Breast epithelium (tissue), 4 donors: ENCODE data around the gene ANKRD16. TPM values are rescaled to one million over a fixed set of nuclear protein-coding genes. Genes with fewer than 3 reads are reported as not detected.

ENCODE experiments used
- DNase-seq, 2 donors: peaks; one replicate each; pipeline ENCODE4 v3.0.0-alpha.2; 2019; ENCODE audit warnings: low spot score in 2 of 2
- H3K27ac ChIP-seq, 2 donors: fragments of 200-600 bp; sonication (generic) in 1 of 2; one replicate each; pipeline ENCODE4 v1.5.1; 2016 to 2019; ENCODE audit warnings: mild to moderate bottlenecking in 1 of 2
- H3K27me3 ChIP-seq, 2 donors: fragments of 200-600 bp; sonication (generic) in 1 of 2; one replicate each; pipeline versions ENCODE4 v1.5.1 to v1.6.0; 2017 to 2019; ENCODE audit warnings: control low read depth in 1 of 2, mild to moderate bottlenecking in 1 of 2
- H3K36me3 ChIP-seq: fragments of 200-600 bp; one replicate; pipeline ENCODE4 v1.5.1; 2019
- H3K4me1 ChIP-seq, 2 donors: fragments of 200-600 bp; sonication (generic); one replicate each; pipeline ENCODE4 v1.5.1; 2016 to 2019; ENCODE audit warnings: control low read depth in 1 of 2
- H3K4me3 ChIP-seq, 3 donors: fragments of 200-600 bp; sonication (generic); 1 replicate in 2 of 3; 2 replicates in 1 of 3; pipeline ENCODE4 v1.5.1; 2016 to 2019; ENCODE audit warnings: mild to moderate bottlenecking in 3 of 3, moderate library complexity in 2 of 3
- H3K9me3 ChIP-seq, 2 donors: fragments of 200-600 bp; sonication (generic) in 1 of 2; one replicate each; pipeline ENCODE4 v1.5.1; 2016 to 2019; ENCODE audit warnings: control low read depth in 1 of 2
- CTCF ChIP-seq, 3 donors: fragments of 450-650 bp; IDR thresholded peaks; one replicate each; pipeline ENCODE4 v1.5.1; 2016 to 2017; ENCODE audit warnings: antibody characterized with exemption in 3 of 3, mild to moderate bottlenecking in 3 of 3, moderate library complexity in 3 of 3
- POLR2A ChIP-seq: fragments of 450-650 bp; IDR thresholded peaks from one replicate; pipeline ENCODE4 v1.6.1; 2016; ENCODE audit warnings: antibody characterized with exemption, mild to moderate bottlenecking, moderate library complexity
- POLR2AphosphoS5 ChIP-seq, 3 donors: sonication (generic); formaldehyde crosslinking; IDR thresholded peaks; one replicate each; pipeline ENCODE4 v1.6.1; 2017; ENCODE audit warnings: antibody characterized with exemption in 3 of 3
- intact Hi-C: fragments of 100-400 bp; cut with DNase I; formaldehyde crosslinking; loops from one replicate; pipeline ENCODE4 v1.15.1; 2023; ENCODE audit warnings: low total_unique reads
- total RNA-seq, 3 donors: library from RNA; depleted of rRNA; stranded (reverse); fragments of >200 nt; gene quantifications; one replicate each; pipeline ENCODE4 v1.1.0, GENCODE V29; 2016

Gene ANKRD16
- total RNA-seq, 3 donors from 2014 or later: 5.9 to 13.1 (median 8.8) TPM

DNA sequence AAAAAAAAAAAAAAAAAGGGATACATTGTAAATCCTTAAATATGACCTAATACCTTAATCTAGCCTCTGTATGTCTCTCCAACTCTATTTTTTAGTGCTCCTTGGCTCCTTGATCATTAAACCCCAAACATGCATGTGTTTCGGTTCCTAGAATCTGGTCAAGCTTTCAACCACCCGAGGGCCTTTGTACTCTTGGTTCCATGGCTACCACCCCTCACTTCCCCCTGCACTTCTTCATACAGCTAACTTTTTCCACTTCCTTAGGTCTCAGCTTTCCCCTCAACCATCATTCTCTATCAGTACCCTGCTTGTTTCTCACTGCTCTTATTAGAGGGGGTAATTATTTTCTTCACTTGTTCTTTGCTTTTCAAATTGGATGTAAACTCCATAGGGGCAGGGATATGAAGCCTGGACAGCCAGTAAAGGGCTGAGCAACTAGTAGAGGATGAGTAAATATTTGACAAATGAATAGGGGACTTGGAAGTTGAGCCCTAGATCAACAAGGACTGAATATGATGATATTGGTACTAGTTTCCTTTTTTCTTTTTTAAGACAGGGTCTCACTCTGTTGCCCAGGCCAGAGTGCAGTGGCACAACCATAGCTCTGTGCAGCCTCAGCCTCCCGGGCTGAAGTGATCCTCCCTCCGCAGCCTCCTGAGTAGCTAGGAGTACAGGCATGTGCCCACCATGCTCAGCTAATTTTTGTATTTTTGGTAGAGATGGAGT is 72.2 kb downstream of the ANKRD16 start:
- Histone ChIP-seq H3K36me3 (no peaks in the 10 kb centered on the region), H3K27ac (no peak overlapping the region), H3K27me3 (no peaks in the 10 kb centered on the region), H3K9me3 (no peaks in the 10 kb centered on the region), H3K4me3 (no peak overlapping the region), H3K4me1 (no peaks in the 10 kb centered on the region)
- TF ChIP-seq POLR2A: no peak
- no peak for TF ChIP-seq CTCF (IDR thresholded peaks at IDR 0.05)
- no peak for TF ChIP-seq POLR2AphosphoS5 (IDR thresholded peaks at IDR 0.05)
- intact Hi-C loops: no loop called here
- no peak for DNase-seq

GRCh38 chr10:5816170-5816569 is 73.5 kb downstream of the ANKRD16 start:
- H3K4me3 ChIP-seq: no peak overlapping the region
- no peaks in the 10 kb centered on the region for H3K4me1 ChIP-seq
- no peak overlapping the region for H3K27ac ChIP-seq
- intact Hi-C loops: no loop called here
- H3K27me3 ChIP-seq: no peaks in the 10 kb centered on the region
- no peaks in the 10 kb centered on the region for H3K36me3 ChIP-seq
- H3K9me3 ChIP-seq: no peaks in the 10 kb centered on the region
- no peak for DNase-seq
- no peak for TF ChIP-seq POLR2AphosphoS5 (IDR thresholded peaks at IDR 0.05)
- no peak for TF ChIP-seq POLR2A
- no peak for TF ChIP-seq CTCF (IDR thresholded peaks at IDR 0.05)

DNA sequence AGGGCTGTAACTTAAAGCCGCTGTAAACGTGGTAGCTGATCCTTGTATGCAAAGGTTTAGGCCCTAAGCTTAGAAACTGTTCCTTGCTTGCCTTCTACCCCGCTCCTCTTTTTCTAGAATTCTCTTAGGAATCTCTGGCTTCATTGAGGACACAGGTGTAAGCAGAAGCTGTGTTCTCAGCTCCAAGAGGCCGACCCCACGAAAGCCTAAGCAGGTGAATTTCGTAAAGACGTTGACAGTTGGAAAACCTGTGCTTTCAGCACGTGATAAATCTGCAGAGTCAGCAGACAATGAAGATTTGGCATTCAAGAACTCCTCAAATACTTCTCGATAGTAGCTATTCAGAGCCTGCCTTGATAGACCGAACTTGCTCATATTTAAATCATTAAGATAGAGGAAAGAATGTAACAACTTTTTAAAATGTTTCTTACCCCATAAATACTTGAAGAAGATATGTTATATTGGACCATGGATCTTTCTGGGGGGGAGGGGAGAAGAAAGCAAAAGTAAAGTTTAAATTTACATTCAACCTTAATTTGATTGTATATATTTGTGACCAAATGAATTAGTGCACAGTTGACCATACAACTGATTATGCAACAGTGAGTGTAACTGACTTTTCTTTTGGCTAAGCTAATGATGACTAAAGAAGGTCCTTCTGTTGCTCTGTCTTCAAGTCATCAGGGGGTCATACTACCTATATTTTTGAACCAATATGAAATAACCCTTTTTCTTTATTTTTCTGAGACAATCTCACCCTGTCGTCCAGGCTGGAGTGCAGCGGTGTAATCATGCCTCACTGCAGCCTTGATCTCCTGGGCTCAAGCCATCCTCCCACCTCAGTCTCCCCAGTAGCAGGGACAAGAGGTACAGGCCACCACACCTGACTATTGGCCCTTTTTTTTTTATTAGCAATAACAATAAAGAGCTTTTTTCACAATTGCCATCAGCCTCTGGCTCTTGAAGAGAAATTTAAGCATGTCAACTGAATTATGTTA is 75.3 kb downstream of the ANKRD16 start:
- Histone ChIP-seq H3K4me3 (peak overlapping the region; percentile 86 to 94 (median 89)), H3K4me1 (peaks cover 0 to 9% of the 10 kb centered on the region in 2 donors), H3K9me3 (no peaks in the 10 kb centered on the region), H3K27me3 (no peaks in the 10 kb centered on the region), H3K36me3 (no peaks in the 10 kb centered on the region), H3K27ac (peak overlapping the region; percentile 95 to 97)
- TF ChIP-seq POLR2AphosphoS5 (IDR thresholded peaks at IDR 0.05) (no peak), CTCF (IDR thresholded peaks at IDR 0.05) (no peak), POLR2A (no peak)
- intact Hi-C loops: no loop called here
- no peak for DNase-seq

DNA sequence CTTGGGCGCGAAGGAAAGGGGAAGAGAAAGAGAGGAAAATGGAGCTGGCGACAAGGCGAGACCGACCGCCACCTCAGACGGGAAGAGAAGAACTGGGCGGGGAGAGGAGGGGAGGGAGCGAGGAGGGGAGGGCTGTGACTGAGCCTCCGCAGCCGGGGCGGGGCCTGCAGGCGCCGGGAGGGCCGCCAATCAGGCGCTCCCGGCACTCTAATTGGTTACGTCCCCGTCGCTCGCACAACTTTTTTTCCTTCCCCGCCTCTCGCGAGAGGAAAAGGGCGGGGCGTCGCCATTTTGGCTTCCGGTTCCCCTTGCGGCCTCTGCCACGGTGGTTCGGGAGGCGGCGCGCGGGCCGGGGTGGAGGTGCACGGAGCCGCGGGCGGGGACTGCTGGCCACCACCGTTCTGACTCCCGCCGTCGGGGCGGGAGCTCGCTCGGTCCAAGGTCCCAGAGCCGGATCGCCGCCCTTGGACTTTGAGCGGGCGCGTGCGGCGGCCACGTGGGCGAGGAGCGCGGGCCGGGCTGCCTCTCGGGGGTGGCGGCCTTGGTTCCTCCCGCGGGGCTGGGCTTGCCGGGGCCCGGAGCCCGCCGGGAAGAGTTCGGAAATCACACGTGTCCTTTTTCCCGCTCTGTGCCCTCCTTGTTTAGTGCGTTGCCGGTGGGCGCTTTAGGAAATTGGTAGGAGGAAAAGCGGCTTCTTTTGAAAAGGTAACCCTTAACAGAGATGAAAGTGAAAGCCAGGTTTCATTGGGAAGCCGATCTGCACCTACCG is 76.2 kb downstream of the ANKRD16 start, which contains the start of gene GDI2:
TSS of gene GDI2 (minus strand) at position 94 of the 769 bp plus-strand sequence. CDS start 176 bp downstream, outside the sequence.
- no peaks in the 10 kb centered on the region for H3K27me3 ChIP-seq
- TF ChIP-seq CTCF (IDR thresholded peaks at IDR 0.05) (no peak), POLR2AphosphoS5 (IDR thresholded peaks at IDR 0.05) (peak; percentile 69 to 93 (median 92)), POLR2A (peak; percentile 62)
- H3K27ac ChIP-seq: peak within 1 kb of the TSS; percentile 95 to 97
- H3K36me3 ChIP-seq: no peaks in the 10 kb centered on the region
- peak; percentile 95 to 96 for DNase-seq
- no peaks in the 10 kb centered on the region for H3K9me3 ChIP-seq
- intact Hi-C loops: no loop called here
- peaks cover 0 to 9% of the 10 kb centered on the region in 2 donors for H3K4me1 ChIP-seq
- H3K4me3 ChIP-seq: peak within 1 kb of the TSS; percentile 86 to 94 (median 89)
